HL-60 (cell line): Measurements from ENCODE around the gene WDR64.

Source experiments
- DNase-seq, 2 experiments: peaks; one replicate each; pipeline ENCODE4 v3.0.0-alpha.2; 2010 to 2020; ENCODE audit warnings: low read depth in 1 of 2, low spot score in 1 of 2
- H3K27ac ChIP-seq: fragments of 250-450 bp; sonication (Bioruptor Pico); replicated peaks from 2 replicates; pipeline ENCODE4 v1.5.1; 2020; ENCODE audit warnings: mild to moderate bottlenecking, moderate library complexity
- H3K27me3 ChIP-seq: fragments of 250-450 bp; sonication (Bioruptor Pico); 2 replicates; pipeline ENCODE4 v1.5.1; 2021; ENCODE audit warnings: mild to moderate bottlenecking, moderate library complexity; ENCODE audit not compliant: insufficient read depth, poor library complexity, severe bottlenecking
- H3K4me3 ChIP-seq: replicated peaks from 2 replicates; pipeline ENCODE4 v1.5.1; 2011; ENCODE audit warnings: mild to moderate bottlenecking, control low read depth, low read length; ENCODE audit not compliant: insufficient read depth
- GABPA ChIP-seq: IDR thresholded peaks from 2 replicates; pipeline ENCODE4 v1.6.1; 2012; ENCODE audit warnings: low read depth
- POLR2AphosphoS5 ChIP-seq: IDR thresholded peaks from 2 replicates; pipeline ENCODE4 v1.6.1; 2012; ENCODE audit warnings: low read depth
- SPI1 ChIP-seq: IDR thresholded peaks from 2 replicates; pipeline ENCODE4 v1.6.1; 2012; ENCODE audit warnings: low read depth, mild to moderate bottlenecking, borderline replicate concordance
- TF ChIP-seq, protein P1 (sequence below): IDR thresholded peaks from 2 replicates; pipeline ENCODE4 v1.6.1; 2012; ENCODE audit warnings: low read depth; ENCODE audit not compliant: insufficient replicate concordance
- TF ChIP-seq, protein P2 (sequence below): IDR thresholded peaks from one replicate; pipeline ENCODE4 v1.5.1; 2011; ENCODE audit warnings: low read length, control low read depth, inconsistent platforms; ENCODE audit not compliant: insufficient read depth

Gene WDR64

DNA sequence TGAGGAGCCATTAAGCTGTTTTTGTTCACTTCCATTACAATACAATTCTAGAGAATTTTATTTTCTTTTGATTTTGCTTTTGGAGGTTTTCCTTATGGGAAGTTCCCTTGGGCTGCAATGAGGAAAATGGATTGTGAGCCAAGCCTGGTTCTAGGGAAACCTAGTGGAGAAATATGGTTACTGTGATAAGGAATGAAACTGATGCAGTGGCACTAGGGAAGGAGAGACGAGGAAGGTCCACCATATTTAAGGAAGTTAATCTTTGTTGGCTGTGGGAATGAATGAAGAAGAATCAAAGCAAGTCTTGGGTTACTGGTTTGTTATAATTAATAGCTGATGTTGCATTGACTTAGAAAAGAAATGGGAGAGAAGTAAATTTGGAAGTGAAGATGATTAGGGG is 40.3 kb upstream of the WDR64 start:
- TF ChIP-seq SPI1 (no peak), GABPA (no peak), POLR2AphosphoS5 (no peak)
- TF ChIP-seq, protein P1, sequence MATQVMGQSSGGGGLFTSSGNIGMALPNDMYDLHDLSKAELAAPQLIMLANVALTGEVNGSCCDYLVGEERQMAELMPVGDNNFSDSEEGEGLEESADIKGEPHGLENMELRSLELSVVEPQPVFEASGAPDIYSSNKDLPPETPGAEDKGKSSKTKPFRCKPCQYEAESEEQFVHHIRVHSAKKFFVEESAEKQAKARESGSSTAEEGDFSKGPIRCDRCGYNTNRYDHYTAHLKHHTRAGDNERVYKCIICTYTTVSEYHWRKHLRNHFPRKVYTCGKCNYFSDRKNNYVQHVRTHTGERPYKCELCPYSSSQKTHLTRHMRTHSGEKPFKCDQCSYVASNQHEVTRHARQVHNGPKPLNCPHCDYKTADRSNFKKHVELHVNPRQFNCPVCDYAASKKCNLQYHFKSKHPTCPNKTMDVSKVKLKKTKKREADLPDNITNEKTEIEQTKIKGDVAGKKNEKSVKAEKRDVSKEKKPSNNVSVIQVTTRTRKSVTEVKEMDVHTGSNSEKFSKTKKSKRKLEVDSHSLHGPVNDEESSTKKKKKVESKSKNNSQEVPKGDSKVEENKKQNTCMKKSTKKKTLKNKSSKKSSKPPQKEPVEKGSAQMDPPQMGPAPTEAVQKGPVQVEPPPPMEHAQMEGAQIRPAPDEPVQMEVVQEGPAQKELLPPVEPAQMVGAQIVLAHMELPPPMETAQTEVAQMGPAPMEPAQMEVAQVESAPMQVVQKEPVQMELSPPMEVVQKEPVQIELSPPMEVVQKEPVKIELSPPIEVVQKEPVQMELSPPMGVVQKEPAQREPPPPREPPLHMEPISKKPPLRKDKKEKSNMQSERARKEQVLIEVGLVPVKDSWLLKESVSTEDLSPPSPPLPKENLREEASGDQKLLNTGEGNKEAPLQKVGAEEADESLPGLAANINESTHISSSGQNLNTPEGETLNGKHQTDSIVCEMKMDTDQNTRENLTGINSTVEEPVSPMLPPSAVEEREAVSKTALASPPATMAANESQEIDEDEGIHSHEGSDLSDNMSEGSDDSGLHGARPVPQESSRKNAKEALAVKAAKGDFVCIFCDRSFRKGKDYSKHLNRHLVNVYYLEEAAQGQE = no peak
- TF ChIP-seq, protein P2, sequence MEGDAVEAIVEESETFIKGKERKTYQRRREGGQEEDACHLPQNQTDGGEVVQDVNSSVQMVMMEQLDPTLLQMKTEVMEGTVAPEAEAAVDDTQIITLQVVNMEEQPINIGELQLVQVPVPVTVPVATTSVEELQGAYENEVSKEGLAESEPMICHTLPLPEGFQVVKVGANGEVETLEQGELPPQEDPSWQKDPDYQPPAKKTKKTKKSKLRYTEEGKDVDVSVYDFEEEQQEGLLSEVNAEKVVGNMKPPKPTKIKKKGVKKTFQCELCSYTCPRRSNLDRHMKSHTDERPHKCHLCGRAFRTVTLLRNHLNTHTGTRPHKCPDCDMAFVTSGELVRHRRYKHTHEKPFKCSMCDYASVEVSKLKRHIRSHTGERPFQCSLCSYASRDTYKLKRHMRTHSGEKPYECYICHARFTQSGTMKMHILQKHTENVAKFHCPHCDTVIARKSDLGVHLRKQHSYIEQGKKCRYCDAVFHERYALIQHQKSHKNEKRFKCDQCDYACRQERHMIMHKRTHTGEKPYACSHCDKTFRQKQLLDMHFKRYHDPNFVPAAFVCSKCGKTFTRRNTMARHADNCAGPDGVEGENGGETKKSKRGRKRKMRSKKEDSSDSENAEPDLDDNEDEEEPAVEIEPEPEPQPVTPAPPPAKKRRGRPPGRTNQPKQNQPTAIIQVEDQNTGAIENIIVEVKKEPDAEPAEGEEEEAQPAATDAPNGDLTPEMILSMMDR = no peak
- Histone ChIP-seq H3K27ac (no peak overlapping the region), H3K27me3 (no peaks in the 10 kb centered on the region), H3K4me3 (no peak overlapping the region)
- no peak for DNase-seq

DNA sequence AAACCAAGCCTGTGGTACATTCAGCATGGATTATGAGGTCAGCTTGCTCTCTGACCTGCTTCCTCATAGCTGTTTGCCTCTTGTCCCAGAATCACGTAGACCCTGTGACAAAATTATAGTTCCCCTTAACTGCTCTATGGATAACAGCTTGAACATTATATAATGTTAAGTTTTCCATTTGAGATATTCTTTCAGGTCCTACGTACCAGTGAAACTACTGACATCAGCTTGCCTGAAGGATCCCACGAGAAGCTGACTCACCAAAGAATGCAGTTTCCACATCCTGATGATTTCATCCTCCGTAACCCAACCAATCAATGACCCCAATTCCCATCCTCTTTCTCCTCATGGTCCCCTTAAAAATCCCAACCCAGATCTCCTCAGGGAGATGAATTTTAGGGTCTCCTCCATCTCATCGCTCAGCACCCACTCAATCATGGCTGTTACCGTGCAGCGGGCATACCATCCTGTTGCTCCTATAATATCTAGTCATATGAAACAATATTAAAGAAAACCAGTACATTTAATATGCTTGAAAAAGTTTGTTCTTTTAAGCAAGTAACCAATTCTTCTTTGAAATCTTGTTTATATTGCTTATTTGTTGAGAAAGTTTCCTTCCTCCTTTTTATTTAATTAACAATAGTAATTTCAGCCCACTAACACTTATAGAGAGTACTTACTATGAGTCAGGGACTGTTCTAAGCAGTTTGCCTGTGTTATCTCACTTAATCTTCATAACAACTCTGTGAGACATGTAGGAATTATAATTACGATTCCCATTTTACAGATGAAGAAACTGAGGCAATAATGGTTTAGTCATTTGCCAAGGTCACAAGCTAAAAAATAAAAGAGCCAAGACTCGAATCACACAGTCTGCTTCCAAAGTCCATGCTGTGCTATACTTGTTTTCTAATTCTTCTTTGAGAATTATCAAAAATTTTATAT is 39.3 kb upstream of the WDR64 start:
- no peaks in the 10 kb centered on the region for H3K27me3 ChIP-seq
- no peak overlapping the region for H3K4me3 ChIP-seq
- TF ChIP-seq GABPA (no peak), SPI1 (no peak), POLR2AphosphoS5 (no peak)
- TF ChIP-seq, protein P1 = no peak
- TF ChIP-seq, protein P2 = no peak
- no peak for DNase-seq
- H3K27ac ChIP-seq = no peak overlapping the region

DNA sequence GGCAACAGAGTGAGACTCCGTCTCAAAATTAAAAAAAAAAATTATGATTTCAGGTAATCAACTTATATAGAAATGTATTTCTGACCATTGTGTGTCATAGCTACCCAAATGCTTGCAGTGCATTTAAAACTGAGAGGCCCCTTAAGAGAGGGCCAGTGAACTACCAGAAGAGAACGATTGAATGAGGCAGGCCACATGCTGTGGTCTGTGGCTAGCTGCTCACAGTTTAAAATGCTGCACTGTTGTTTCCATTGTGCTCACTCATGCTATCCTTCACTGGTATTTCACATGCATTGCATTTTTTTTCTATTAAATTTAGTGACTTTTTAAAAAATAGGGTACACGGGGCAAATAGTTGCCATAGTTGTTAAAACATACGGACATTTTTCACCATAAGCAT is 37.9 kb upstream of the WDR64 start:
- no peaks in the 10 kb centered on the region for H3K27me3 ChIP-seq
- no peak overlapping the region for H3K4me3 ChIP-seq
- TF ChIP-seq GABPA = no peak
- TF ChIP-seq POLR2AphosphoS5 = no peak
- TF ChIP-seq SPI1 = no peak
- TF ChIP-seq, protein P2 = no peak
- TF ChIP-seq, protein P1 = no peak
- no peak for DNase-seq
- no peak overlapping the region for H3K27ac ChIP-seq
